ENCODE data around the gene CNOT8.

- no peak for TF ChIP-seq ZNF384 (IDR thresholded peaks at IDR 0.05)
- TF ChIP-seq FOXM1 (IDR thresholded peaks at IDR 0.05; ENCODE audit: borderline replicate concordance), result no peak
Measured at GRCh38 chr5:154830596-154830995, 27.8 kb upstream of the CNOT8 start.

Data from HEK293T (cell line).